Right atrium auricular region (tissue), 2 donors: ENCODE data around the gene ARPC5L. TPM values are rescaled to one million over a fixed set of nuclear protein-coding genes. Genes with fewer than 3 reads are reported as not detected.
"Not testable (repeated sequence)": the region's sequence is repeated elsewhere in the genome, so short reads cannot be mapped to it uniquely, and the experiment has no call there.

ENCODE experiments used
- DNase-seq: peaks from one replicate; pipeline ENCODE4 v3.0.0-alpha.2; 2019; ENCODE audit warnings: low spot score
- H3K27ac ChIP-seq, 2 donors: fragments of 200-600 bp; sonication (generic); 1 replicate in 1 of 2; 2 replicates in 1 of 2; pipeline ENCODE4 v1.5.1; 2016 to 2019
- H3K27me3 ChIP-seq, 2 donors: fragments of 200-600 bp; sonication (generic); one replicate each; pipeline versions ENCODE4 v1.5.1 to v1.6.0; 2017 to 2019
- H3K36me3 ChIP-seq: fragments of 200-600 bp; sonication (generic); one replicate; pipeline ENCODE4 v1.5.1; 2016
- H3K4me1 ChIP-seq, 2 donors: fragments of 200-600 bp; sonication (generic); one replicate each; pipeline versions ENCODE4 v1.5.1 to v1.6.0; 2017 to 2019
- H3K4me3 ChIP-seq, 2 donors: fragments of 200-600 bp; sonication (generic); 1 replicate in 1 of 2; 2 replicates in 1 of 2; pipeline ENCODE4 v1.5.1; 2017 to 2019; ENCODE audit warnings: mild to moderate bottlenecking in 1 of 2, moderate library complexity in 1 of 2
- H3K9me3 ChIP-seq, 2 donors: fragments of 200-600 bp; sonication (generic); one replicate each; pipeline ENCODE4 v1.5.1; 2019
- CTCF ChIP-seq, 2 donors: fragments of 200-600 bp; sonication (generic); IDR thresholded peaks; one replicate each; pipeline ENCODE4 v1.5.1; 2019; ENCODE audit warnings: antibody characterized with exemption in 2 of 2
- total RNA-seq, 2 donors: library from RNA; depleted of rRNA; stranded (reverse); fragments of >200 nt; gene quantifications; one replicate each; pipeline ENCODE4 v1.1.0, GENCODE V29; 2016

ARPC5L gene
- total RNA-seq, 2 donors from 2014 or later, result 21.7 to 23.5 TPM

DNA sequence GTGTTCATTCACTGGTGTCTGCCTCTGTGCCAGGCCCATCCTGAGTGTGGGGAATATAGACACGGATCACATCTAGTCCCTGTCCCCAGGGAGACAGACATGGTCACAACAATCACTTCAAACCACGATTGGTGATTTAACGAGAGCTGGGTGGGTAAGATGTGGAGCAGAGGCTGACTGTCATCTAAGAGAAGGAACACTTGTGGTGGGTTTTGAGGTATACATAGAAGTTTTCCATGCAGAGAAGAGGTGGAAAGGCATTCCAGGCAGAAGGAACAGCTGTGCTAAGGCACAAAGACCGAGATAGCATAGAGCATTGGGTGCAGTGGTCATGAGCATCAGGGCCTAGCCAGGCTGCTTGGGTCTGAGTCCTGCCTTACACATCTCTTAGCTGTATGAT lies 31.3 kb upstream of the ARPC5L start:
- Histone ChIP-seq H3K27me3 (no peaks in the 10 kb centered on the region), H3K36me3 (no peaks in the 10 kb centered on the region), H3K4me1 (peaks cover 0 to 38% of the 10 kb centered on the region in 2 donors), H3K4me3 (no peak overlapping the region), H3K27ac (no peak overlapping the region), H3K9me3 (peaks cover 0 to 4% of the 10 kb centered on the region in 2 donors)
- DNase-seq, result no peak
- TF ChIP-seq CTCF (IDR thresholded peaks at IDR 0.05), result no peak

- Histone ChIP-seq H3K36me3 (no peaks in the 10 kb centered on the region), H3K27ac (peak overlapping the region; percentile 76 to 78), H3K4me3 (no peak overlapping the region), H3K9me3 (no peaks in the 10 kb centered on the region), H3K27me3 (no peaks in the 10 kb centered on the region), H3K4me1 (peaks cover 2 to 46% of the 10 kb centered on the region in 2 donors)
- TF ChIP-seq CTCF (IDR thresholded peaks at IDR 0.05), result no peak
- DNase-seq, result peak; percentile 81
These were observed 30.1 kb upstream of the ARPC5L start for GRCh38 chr9:124831642-124832364.

DNA sequence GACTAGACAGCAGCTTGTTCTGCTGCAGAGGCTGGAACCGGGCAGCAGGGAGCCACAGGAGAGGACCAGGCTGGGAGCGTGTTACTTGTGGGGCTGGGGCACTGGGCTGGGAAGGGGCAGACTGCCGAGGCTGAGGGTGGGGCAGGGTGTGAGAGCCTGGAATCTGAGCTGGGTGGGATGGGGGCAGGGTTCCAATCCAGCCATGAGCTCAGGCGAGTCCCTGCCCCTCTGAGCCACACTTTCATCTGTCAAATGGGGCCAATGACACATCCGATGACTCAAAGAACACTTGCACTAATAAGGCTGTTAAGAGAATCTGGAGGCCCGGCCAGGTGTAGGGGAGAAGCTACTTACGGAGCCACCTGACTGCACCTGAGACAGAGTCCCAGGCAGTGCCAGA lies 27.3 kb upstream of the ARPC5L start:
- no peaks in the 10 kb centered on the region for H3K27me3 ChIP-seq
- peaks cover 2 to 47% of the 10 kb centered on the region in 2 donors for H3K4me1 ChIP-seq
- no peak overlapping the region for H3K4me3 ChIP-seq
- no peak for TF ChIP-seq CTCF (IDR thresholded peaks at IDR 0.05)
- no peak for DNase-seq
- peak overlapping the region; percentile 77 to 81 for H3K27ac ChIP-seq
- no peaks in the 10 kb centered on the region for H3K36me3 ChIP-seq
- H3K9me3 ChIP-seq, result no peaks in the 10 kb centered on the region

- no peak overlapping the region for H3K4me3 ChIP-seq
- H3K27ac ChIP-seq, result peak overlapping the region; percentile 77 to 81
- no peak for TF ChIP-seq CTCF (IDR thresholded peaks at IDR 0.05)
These were observed 26.8 kb upstream of the ARPC5L start for GRCh38 chr9:124835026-124835557.

GRCh38 chr9:124838132-124838531 lies 23.8 kb upstream of the ARPC5L start:
- not testable (repeated sequence) for DNase-seq, H3K27ac ChIP-seq, H3K9me3 ChIP-seq, H3K4me3 ChIP-seq, H3K36me3 ChIP-seq, H3K27me3 ChIP-seq
- H3K4me1 ChIP-seq, result peaks cover 2 to 33% of the 10 kb centered on the region in 2 donors

More at GRCh38 chr9:124835026-124835557, 26.8 kb upstream of the ARPC5L start:
- H3K4me1 ChIP-seq, result peaks cover 2 to 52% of the 10 kb centered on the region in 2 donors
- peak; percentile 73 for DNase-seq
- H3K9me3 ChIP-seq, result no peaks in the 10 kb centered on the region
- H3K27me3 ChIP-seq, result no peaks in the 10 kb centered on the region
- no peaks in the 10 kb centered on the region for H3K36me3 ChIP-seq

DNA sequence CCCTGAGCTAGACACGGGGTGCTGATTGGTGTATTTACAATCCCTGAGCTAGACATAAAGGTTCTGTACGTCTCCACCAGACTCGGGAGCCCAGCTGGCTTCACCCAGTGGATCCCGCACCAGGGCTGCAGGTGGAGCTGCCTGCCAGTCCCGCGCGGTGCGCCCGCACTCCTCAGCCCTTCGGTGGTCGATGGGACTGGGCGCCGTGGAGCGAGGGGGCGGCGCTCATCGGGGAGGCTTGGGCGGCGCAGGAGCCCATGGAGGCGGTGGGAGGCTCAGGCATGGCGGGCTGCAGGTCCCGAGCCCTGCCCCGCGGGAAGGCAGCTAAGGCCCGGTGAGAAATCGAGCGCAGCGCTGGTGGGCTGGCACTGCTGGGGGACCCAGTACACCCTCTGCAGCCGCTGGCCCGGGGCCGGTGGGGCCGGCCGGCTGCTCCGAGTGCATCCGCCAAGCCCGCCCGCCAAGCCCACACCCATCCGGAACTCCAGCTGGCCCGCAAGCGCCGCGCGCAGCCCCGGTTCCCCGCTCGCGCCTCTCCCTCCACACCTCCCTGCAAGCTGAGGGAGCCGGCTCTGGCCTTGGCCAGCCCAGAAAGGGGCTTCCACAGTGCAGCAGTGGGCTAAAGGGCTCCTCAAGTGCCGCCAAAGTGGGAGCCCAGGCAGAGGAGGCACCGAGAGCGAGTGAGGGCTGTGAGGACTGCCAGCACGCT lies 23.2 kb upstream of the ARPC5L start:
- H3K9me3 ChIP-seq, H3K4me3 ChIP-seq, DNase-seq, H3K27me3 ChIP-seq, H3K27ac ChIP-seq, H3K36me3 ChIP-seq: not testable (repeated sequence)
- peaks cover 2 to 33% of the 10 kb centered on the region in 2 donors for H3K4me1 ChIP-seq
